Activated CD4-positive, alpha-beta T cell treated with anti-CD3 and anti-CD28 coated beads for 24 hours (primary cell): ENCODE measurements around the gene SLC37A2.
"Not testable (repeated sequence)": the region's sequence is repeated elsewhere in the genome, so short reads cannot be mapped to it uniquely, and the experiment has no call there.

ENCODE experiments used
- DNase-seq, 2 donors: peaks; one replicate each; pipeline ENCODE4 v3.0.0-alpha.2; 2020; ENCODE audit warnings: low read depth in 2 of 2

The SLC37A2 gene

GRCh38 chr11:125062931-125063428, at the start of gene SLC37A2:
Gene SLC37A2 (plus strand): TSS chr11:125063305. CDS start chr11:125063368, 63 bp downstream.
- peak in 1 of 2 donors; percentile 32 for DNase-seq

- no peak for DNase-seq
These were observed 46.7 kb upstream of the SLC37A2 start for GRCh38 chr11:125016413-125016812.

- DNase-seq: no peak
These were observed 42.8 kb upstream of the SLC37A2 start for GRCh38 chr11:125020342-125020741.

- DNase-seq: no peak
These were observed 40.6 kb upstream of the SLC37A2 start for GRCh38 chr11:125022551-125022950.

GRCh38 chr11:125025968-125026367, 37.1 kb upstream of the SLC37A2 start:
- DNase-seq: no peak

GRCh38 chr11:125029431-125029830, 33.7 kb upstream of the SLC37A2 start:
- DNase-seq: not testable (repeated sequence)

- DNase-seq: no peak
These were observed 26.2 kb upstream of the SLC37A2 start for GRCh38 chr11:125036933-125037332.

- DNase-seq: no peak
These were observed 13.8 kb upstream of the SLC37A2 start for GRCh38 chr11:125049164-125049792.

- DNase-seq: no peak
These were observed 11.1 kb upstream of the SLC37A2 start for GRCh38 chr11:125052047-125052446.

GRCh38 chr11:125053167-125053566, 9.9 kb upstream of the SLC37A2 start:
- no peak for DNase-seq

GRCh38 chr11:125055107-125055715, 7.9 kb upstream of the SLC37A2 start:
- DNase-seq: no peak

GRCh38 chr11:125056111-125056510, 7.0 kb upstream of the SLC37A2 start:
- DNase-seq: not testable (repeated sequence)

- no peak for DNase-seq
These were observed 6.0 kb upstream of the SLC37A2 start for GRCh38 chr11:125056931-125057692.

GRCh38 chr11:125057693-125058016, 5.5 kb upstream of the SLC37A2 start:
- no peak for DNase-seq

- no peak for DNase-seq
These were observed 1.8 kb upstream of the SLC37A2 start for GRCh38 chr11:125061281-125061680.

- no peak for DNase-seq
These were observed 731 bp upstream of the SLC37A2 start for GRCh38 chr11:125062218-125062930.

- DNase-seq: no peak
These were observed 431 bp downstream of the SLC37A2 start for GRCh38 chr11:125063429-125064043.

- no peak for DNase-seq
These were observed 965 bp downstream of the SLC37A2 start for GRCh38 chr11:125064070-125064469.

GRCh38 chr11:125068368-125068767, 5.3 kb downstream of the SLC37A2 start:
- DNase-seq: no peak

- DNase-seq: no peak
These were observed 5.9 kb downstream of the SLC37A2 start for GRCh38 chr11:125069008-125069407.

- no peak for DNase-seq
These were observed 6.7 kb downstream of the SLC37A2 start for GRCh38 chr11:125069796-125070195.
